OCI-LY3 (cell line): ENCODE data around the gene GORASP2.

Experiments used
- CTCF ChIP-seq: fragments of 200-600, 300-600 bp; sonication (generic); IDR thresholded peaks from 2 replicates; pipeline ENCODE4 v1.5.1; 2014; ENCODE audit warnings: antibody characterized with exemption, low read length, low read depth
- EZH2phosphoT487 ChIP-seq: fragments of 200-600 bp; shearing (Covaris generic); IDR thresholded peaks from 2 replicates; pipeline ENCODE4 v1.6.1; 2018; ENCODE audit warnings: antibody characterized with exemption, mixed run types, low read depth

DNA sequence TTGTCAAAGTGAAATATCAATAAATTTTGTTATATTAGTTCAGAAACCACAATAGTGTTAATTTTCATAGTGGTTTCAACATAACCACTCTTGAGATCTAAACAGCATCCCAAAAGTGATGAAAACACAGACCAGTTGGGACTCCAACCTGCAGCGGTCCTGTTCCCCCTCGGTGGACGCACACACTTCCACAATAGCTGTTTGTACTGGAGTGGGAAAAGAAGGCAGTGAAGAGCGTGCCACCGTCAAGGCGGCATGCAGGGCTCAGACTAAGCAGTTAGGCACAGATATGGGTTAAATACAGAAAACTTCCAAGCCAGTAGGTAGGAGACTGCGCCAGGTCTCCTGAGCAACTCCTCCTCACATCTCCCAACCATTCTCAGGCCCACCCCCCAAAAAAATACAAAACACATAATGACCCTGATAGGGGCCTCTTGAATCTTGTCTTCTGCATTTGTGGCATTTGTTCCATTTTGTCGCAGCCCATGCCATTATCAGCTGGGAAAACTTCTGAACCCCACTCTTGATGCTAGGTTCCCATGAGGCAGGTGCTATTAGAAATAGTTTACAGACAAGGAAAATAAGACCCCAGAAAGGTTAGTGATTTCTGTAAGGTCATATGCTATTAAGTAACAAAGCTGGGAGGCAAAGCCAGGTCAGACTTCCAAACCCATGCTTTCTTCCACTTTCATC, 57.7 kb downstream of the GORASP2 start:
- no peak for TF ChIP-seq CTCF
- no peak for TF ChIP-seq EZH2phosphoT487
